ENCODE measurements around the gene BCAS4.

BCAS4 gene

GRCh38 chr20:50854506-50855249 is 59.8 kb downstream of the BCAS4 start:
- no peak for DNase-seq (ENCODE audit: low read depth in 2 of 2)

- DNase-seq (ENCODE audit: low read depth in 2 of 2), result no peak
These were observed 60.9 kb downstream of the BCAS4 start for GRCh38 chr20:50855498-50856474.

- DNase-seq (ENCODE audit: low read depth in 2 of 2), result no peak
These were observed 61.7 kb downstream of the BCAS4 start for GRCh38 chr20:50856475-50857041.

- DNase-seq (ENCODE audit: low read depth in 2 of 2), result no peak
These were observed 62.5 kb downstream of the BCAS4 start for GRCh38 chr20:50857348-50857747.

GRCh38 chr20:50858525-50858924 is 63.7 kb downstream of the BCAS4 start:
- no peak for DNase-seq (ENCODE audit: low read depth in 2 of 2)

DNA sequence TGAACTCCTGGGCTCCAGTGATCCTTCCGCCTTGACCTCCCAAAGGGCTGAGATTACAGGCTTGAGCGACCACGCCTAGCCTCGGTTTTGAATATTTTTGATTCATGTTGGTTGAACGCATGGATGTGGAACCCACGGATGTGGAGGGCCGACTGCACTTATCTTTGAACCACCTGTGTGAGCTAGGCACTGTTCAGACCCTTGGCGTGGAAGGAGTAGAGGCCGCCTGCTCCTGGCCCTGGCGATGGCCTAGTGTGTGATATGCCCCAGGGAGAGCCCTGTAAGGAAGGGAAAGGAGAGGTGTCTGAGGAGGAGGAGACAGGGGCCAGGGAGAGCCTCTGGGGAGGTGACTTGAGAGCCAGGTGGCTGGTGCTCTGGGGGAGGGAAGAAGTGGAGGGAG is 64.3 kb downstream of the BCAS4 start:
- no peak for DNase-seq (ENCODE audit: low read depth in 2 of 2)

GRCh38 chr20:50861012-50861411 is 66.2 kb downstream of the BCAS4 start:
- DNase-seq (ENCODE audit: low read depth in 2 of 2), result no peak

DNA sequence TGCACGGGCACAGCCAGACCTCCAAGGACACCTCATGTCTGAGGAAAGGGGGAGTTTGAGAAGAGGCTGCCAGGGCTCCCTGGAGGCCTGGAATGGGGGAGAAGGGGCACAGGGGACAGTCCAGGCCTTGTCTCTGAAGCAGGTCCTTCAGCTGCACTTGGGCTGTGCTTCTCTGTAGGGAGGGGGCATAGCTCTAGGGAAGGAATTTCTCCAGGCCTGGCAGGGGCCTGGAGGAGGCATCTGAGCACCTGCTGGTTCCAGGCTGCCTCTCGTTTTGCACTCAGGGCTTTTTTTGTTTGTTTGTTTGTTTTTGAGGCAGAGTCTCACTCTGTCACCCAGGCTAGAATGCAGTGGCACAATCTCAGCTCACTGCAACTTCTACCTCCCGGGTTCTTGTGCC is 67.7 kb downstream of the BCAS4 start:
- DNase-seq (ENCODE audit: low read depth in 2 of 2), result no peak

DNA sequence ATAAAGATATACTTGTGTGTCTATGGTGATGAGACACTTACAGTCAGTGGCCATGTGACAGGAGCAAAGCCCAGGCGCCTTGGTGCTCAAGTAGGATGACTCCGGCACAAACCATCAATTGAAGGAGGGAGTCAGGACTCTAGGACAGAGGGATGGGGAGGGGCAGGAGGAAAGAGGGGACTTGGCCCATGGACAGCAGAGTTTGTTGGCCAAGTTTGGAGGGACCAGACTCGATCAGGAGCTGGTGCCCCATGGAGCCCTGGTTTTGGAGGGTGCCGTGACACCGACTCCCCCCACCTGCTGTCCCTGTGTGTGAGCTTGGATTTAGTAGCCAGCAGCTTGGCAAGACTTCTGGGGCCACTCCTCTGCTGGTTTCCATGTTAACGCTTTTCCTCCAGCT is 70.3 kb downstream of the BCAS4 start:
- no peak for DNase-seq (ENCODE audit: low read depth in 2 of 2)

- no peak for DNase-seq (ENCODE audit: low read depth in 2 of 2)
These were observed 70.7 kb downstream of the BCAS4 start for GRCh38 chr20:50865591-50865990.

DNA sequence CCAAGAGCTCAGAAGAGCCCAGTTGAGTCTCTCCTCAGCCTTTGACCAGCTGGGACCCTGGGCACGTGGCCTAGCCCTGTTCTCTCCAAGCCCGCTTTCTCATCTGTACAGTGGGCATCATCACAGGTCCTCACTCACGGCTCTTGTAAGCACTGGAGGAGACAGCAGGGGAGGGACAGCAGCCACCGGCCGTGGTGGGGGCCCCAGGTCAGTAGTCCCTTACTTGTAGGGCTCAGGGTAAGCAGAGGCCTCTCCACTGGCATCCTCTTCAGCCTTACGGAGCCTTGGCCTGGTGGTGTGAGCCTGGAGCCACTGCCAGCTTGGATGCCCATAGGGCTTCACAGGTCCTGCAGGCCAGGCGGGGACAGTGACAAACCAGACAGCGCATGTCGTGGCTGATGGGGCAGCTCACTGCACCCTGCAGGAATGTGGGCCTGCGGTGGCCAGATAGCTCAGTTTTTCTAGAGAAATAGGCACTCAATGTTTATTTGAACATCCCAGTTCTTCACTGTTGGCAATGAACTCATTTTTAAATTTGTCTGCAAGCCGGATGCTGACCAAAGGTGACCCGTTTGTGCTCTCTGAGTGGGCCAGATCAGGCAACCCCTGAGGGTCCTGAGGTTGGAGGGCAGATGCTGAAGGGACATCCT is 71.3 kb downstream of the BCAS4 start:
- DNase-seq (ENCODE audit: low read depth in 2 of 2), result no peak

GRCh38 chr20:50866831-50867230 is 72.0 kb downstream of the BCAS4 start:
- no peak for DNase-seq (ENCODE audit: low read depth in 2 of 2)

- DNase-seq (ENCODE audit: low read depth in 2 of 2), result no peak
These were observed 72.9 kb downstream of the BCAS4 start for GRCh38 chr20:50867805-50868204.

DNA sequence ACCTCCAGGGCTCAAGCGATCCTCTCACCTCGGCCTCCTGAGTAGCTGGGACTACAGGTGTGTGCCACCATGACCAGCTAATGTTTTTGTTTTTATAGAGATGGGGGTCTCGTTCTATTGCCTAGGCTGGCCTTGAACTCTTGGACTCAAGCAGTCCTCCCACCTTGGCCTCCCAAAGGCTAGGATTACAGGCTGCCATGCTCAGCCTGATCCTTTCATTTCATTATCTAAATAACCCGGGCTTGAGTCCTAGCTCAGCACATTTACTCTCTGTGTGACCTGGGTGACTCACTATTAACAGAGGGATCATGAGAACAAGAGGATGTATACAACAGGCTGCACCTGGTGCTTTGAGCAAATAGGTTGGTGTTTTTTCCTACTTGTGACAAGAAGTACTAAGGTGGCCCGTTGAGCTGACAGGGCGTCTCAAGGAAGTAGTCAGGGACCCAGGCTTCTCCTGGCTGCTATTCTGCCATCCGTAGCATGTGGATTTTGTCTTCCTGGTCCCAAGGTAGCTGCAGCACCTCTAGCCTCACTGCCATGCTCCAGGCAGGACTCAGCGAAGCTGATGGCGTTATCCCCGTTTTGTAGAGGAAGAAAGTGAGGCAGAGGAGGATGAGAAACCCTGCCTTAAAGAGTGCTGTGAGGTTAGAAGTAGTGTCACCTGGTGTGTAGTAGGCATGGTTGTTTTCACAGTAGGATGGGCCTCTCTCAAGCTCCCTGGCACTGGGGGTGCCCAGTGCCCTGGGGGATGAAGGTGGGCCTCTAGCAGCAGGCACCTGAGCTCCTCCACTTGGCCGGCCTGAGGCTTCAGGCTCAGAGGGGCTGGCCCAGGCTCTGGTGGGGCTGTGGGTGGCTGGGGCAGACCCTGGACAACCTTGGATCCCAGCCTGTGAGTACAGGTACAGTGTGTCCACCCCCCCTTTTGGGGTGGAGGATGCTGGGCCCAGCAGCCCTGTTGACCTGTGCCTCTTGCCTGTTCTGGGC is 73.9 kb downstream of the BCAS4 start:
- no peak for DNase-seq (ENCODE audit: low read depth in 2 of 2)

- DNase-seq (ENCODE audit: low read depth in 2 of 2), result no peak
These were observed 75.8 kb downstream of the BCAS4 start for GRCh38 chr20:50870561-50871161.

GRCh38 chr20:50872560-50873425 is 77.9 kb downstream of the BCAS4 start:
- no peak for DNase-seq (ENCODE audit: low read depth in 2 of 2)

DNA sequence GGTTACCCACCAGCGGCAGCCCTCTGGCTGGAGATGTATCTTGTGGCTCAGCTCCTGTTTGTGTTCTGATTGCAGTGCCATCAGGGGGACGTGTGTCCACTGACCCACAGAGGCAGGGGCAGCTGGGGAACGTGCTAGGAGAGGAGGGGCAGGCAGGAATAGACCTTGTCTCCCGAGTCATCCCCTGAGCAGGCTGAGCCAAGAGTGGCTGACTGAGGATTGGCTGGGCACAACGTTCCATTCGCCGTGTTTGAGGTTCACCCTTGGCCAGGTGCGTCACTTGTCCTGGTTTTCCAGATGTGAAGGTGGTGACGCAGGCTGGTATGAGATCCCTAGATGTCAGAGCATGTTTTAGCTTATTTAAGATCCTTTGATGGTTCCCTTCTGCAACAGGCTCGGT is 78.7 kb downstream of the BCAS4 start:
- no peak for DNase-seq (ENCODE audit: low read depth in 2 of 2)

GRCh38 chr20:50874111-50874757 is 79.4 kb downstream of the BCAS4 start:
- no peak for DNase-seq (ENCODE audit: low read depth in 2 of 2)

All from stimulated activated CD4-positive, alpha-beta T cell treated with anti-CD3 and anti-CD28 coated beads, Interleukin-1b, Interleukin-23, amount 100 ng/mL, for 1 hour (primary cell).